HCT116 (cell line): ENCODE measurements around the gene CXXC5. TPM values are rescaled to one million over a fixed set of nuclear protein-coding genes. Genes with fewer than 3 reads are reported as not detected.
A peak's percentile ranks its signal among the peaks of the same experiment; 100 is the strongest.

Experiments
- ATAC-seq: fragments of 200-7000 bp; cut with Tn5 transposase; 2 replicates; pipeline ENCODE4 v1.9.1; 2020; ENCODE audit warnings: mild to moderate bottlenecking, moderate library complexity
- BruUV-seq: library from RNA; stranded (reverse); fragments of 400-500 nt; replicated peaks from 2 replicates; lab custom pipeline; 2021; lab: Mats Ljungman, UMichigan
- CTCF ChIA-PET: fragments of 300-600 bp; sonication (Branson Sonifier 250); formaldehyde crosslinking; loops from one replicate; lab custom pipeline; 2021; ENCODE audit warnings: antibody characterized with exemption; lab: Charles Lee
- POLR2A ChIA-PET: fragments of 300-600, 350-600 bp; sonication (Branson Sonifier 250); formaldehyde crosslinking; loops from one replicate; lab custom pipeline; 2021; ENCODE audit warnings: antibody characterized with exemption; lab: Charles Lee
- RAD21 ChIA-PET, 2 experiments: fragments of 300-600 bp; sonication (Branson Sonifier 250); formaldehyde crosslinking; loops; one replicate each; lab custom pipeline; 2023; ENCODE audit warnings: low total read pairs in 2 of 2; ENCODE audit not compliant: uncharacterized antibody in 2 of 2, unreplicated experiment in 2 of 2, low non-redundant PET in 1 of 2; lab: Charles Lee
- DNase-seq: peaks from one replicate; pipeline ENCODE4 v3.0.0-alpha.2; 2010; ENCODE audit warnings: low read depth, low spot score
- H2AFZ ChIP-seq: fragments of 200-600 bp; shearing (Covaris generic), sonication (generic); 2 replicates; pipeline ENCODE4 v1.6.1; 2017; ENCODE audit warnings: low read depth, mixed run types, mixed read lengths, antibody characterized with exemption, low read length; ENCODE audit not compliant: poor library complexity, severe bottlenecking
- H3K27ac ChIP-seq: 2 replicates; pipeline ENCODE4 v1.5.1; 2012; ENCODE audit warnings: low read depth, low read length
- H3K27me3 ChIP-seq: fragments of 200-600 bp; sonication (generic); 2 replicates; pipeline ENCODE4 v1.6.1; 2016; ENCODE audit warnings: mixed run types, low read length, mixed read lengths; ENCODE audit not compliant: insufficient read depth
- H3K36me3 ChIP-seq, 2 experiments: fragments of 200-500 bp in 1 of 2; fragments of 200-600 bp in 1 of 2; sonication (Bioruptor generic) in 1 of 2; sonication (generic) in 1 of 2; 2 replicates each; pipeline versions ENCODE4 v1.5.1 to v1.6.1; 2014 to 2016; ENCODE audit warnings: low read length in 2 of 2, inconsistent platforms in 1 of 2, mixed read lengths in 1 of 2, mixed run types in 1 of 2; ENCODE audit not compliant: insufficient read depth in 2 of 2, control insufficient read depth in 1 of 2
- H3K4me1 ChIP-seq, 2 experiments: fragments of 200-600 bp in 1 of 2; sonication (generic) in 1 of 2; 2 replicates each; pipeline versions ENCODE4 v1.5.1 to v1.6.1; 2012 to 2017; ENCODE audit warnings: low read length in 2 of 2, inconsistent platforms in 1 of 2, mild to moderate bottlenecking in 1 of 2, mixed read lengths in 1 of 2, mixed run types in 1 of 2, moderate library complexity in 1 of 2; ENCODE audit not compliant: insufficient read depth in 2 of 2, control insufficient read depth in 1 of 2
- H3K4me2 ChIP-seq: fragments of 200-600 bp; sonication (generic); 2 replicates; pipeline ENCODE4 v1.6.1; 2017; ENCODE audit warnings: mixed run types, low read length, mixed read lengths
- H3K4me3 ChIP-seq, 2 experiments: fragments of 200-600 bp in 1 of 2; sonication (generic) in 1 of 2; replicated peaks in 1 of 2; 2 replicates each; pipeline ENCODE4 v1.5.1; 2011 to 2016; ENCODE audit warnings: low read length in 2 of 2, control low read depth in 1 of 2, low read depth in 1 of 2, mild to moderate bottlenecking in 1 of 2, mixed read lengths in 1 of 2, mixed run types in 1 of 2
- H3K79me2 ChIP-seq: fragments of 200-600 bp; sonication (generic); 2 replicates; pipeline ENCODE4 v1.6.1; 2017; ENCODE audit warnings: mild to moderate bottlenecking, mixed run types, low read length, moderate library complexity, mixed read lengths; ENCODE audit not compliant: insufficient read depth
- H3K9ac ChIP-seq: fragments of 200-600 bp; sonication (generic); 2 replicates; pipeline ENCODE4 v1.6.1; 2016; ENCODE audit warnings: low read length, mixed read lengths
- H3K9me2 ChIP-seq: fragments of 200-600 bp; sonication (generic), shearing (Covaris generic); 2 replicates; pipeline ENCODE4 v1.6.1; 2017; ENCODE audit warnings: mixed run types, mild to moderate bottlenecking, moderate library complexity; ENCODE audit not compliant: insufficient read depth
- H3K9me3 ChIP-seq, 2 experiments: fragments of 200-500 bp in 1 of 2; fragments of 200-600 bp in 1 of 2; sonication (Bioruptor generic) in 1 of 2; sonication (generic) in 1 of 2; 2 replicates each; pipeline ENCODE4 v1.6.1; 2014 to 2017; ENCODE audit warnings: low read length in 2 of 2, mixed read lengths in 2 of 2, inconsistent platforms in 1 of 2, low read depth in 1 of 2, mild to moderate bottlenecking in 1 of 2, mixed run types in 1 of 2, moderate library complexity in 1 of 2; ENCODE audit not compliant: control insufficient read depth in 1 of 2, insufficient read depth in 1 of 2
- H4K20me1 ChIP-seq: fragments of 200-600 bp; sonication (generic), shearing (Covaris generic); 2 replicates; pipeline ENCODE4 v1.6.1; 2017; ENCODE audit warnings: mixed run types, mild to moderate bottlenecking, moderate library complexity; ENCODE audit not compliant: insufficient read depth
- ATF3 ChIP-seq: IDR thresholded peaks from 2 replicates; pipeline ENCODE4 v1.6.1; 2012
- CEBPB ChIP-seq: IDR thresholded peaks from 2 replicates; pipeline ENCODE4 v1.6.1; 2012; ENCODE audit warnings: low read depth
- EZH2 ChIP-seq: fragments of 200-600 bp; sonication (generic); IDR thresholded peaks from 2 replicates; pipeline ENCODE4 v1.6.1; 2017; ENCODE audit warnings: antibody characterized with exemption, mixed run types
- EZH2phosphoT487 ChIP-seq: fragments of 200-600 bp; IDR thresholded peaks from 2 replicates; pipeline ENCODE4 v1.6.1; 2018; ENCODE audit warnings: antibody characterized with exemption, borderline replicate concordance
- FOSL1 ChIP-seq: IDR thresholded peaks from 2 replicates; pipeline ENCODE4 v1.6.1; 2012; ENCODE audit warnings: low read depth
- MAX ChIP-seq: IDR thresholded peaks from 2 replicates; pipeline ENCODE4 v1.6.1; 2012
- POLR2AphosphoS5 ChIP-seq: IDR thresholded peaks from 2 replicates; pipeline ENCODE4 v1.6.1; 2011; ENCODE audit warnings: mild to moderate bottlenecking, low read depth, low read length, moderate library complexity
- RAD21 ChIP-seq: IDR thresholded peaks from 2 replicates; pipeline ENCODE4 v1.6.1; 2012; ENCODE audit warnings: low read depth, mild to moderate bottlenecking
- SRF ChIP-seq: IDR thresholded peaks from 2 replicates; pipeline ENCODE4 v1.6.1; 2012; ENCODE audit warnings: low read depth
- intact Hi-C: fragments of 100-400 bp; cut with micrococcal nuclease; formaldehyde crosslinking; loops from 2 replicates; pipeline ENCODE4 v1.10.0; 2022
- total RNA-seq: library from RNA; stranded (reverse); gene quantifications from one replicate; pipeline ENCODE4 v1.2.1, GENCODE V29; 2021; ENCODE audit not compliant: unreplicated experiment
- TF ChIP-seq, protein P1 (sequence below): IDR thresholded peaks from 2 replicates; pipeline ENCODE4 v1.6.1; 2012; ENCODE audit warnings: low read depth
- TF ChIP-seq, protein P2 (sequence below), 3 experiments: fragments of 200-600 bp in 1 of 3; sonication (generic) in 1 of 3; IDR thresholded peaks in 2 of 3; conservative IDR thresholded peaks in 1 of 3; 2 replicates each; pipeline ENCODE4 v1.5.1; 2012 to 2017; ENCODE audit warnings: low read depth in 2 of 3, low read length in 2 of 3, antibody characterized with exemption in 1 of 3, borderline replicate concordance in 1 of 3, control low read depth in 1 of 3, mild to moderate bottlenecking in 1 of 3, mixed read lengths in 1 of 3, mixed run types in 1 of 3, moderate library complexity in 1 of 3; ENCODE audit not compliant: insufficient read depth in 1 of 3

The CXXC5 gene
- total RNA-seq, 1 experiment from 2014 or later = 43.1 TPM

GRCh38 chr5:139704748-139705147, 56.6 kb downstream of the CXXC5 start (continued):
- TF ChIP-seq EZH2phosphoT487 (no peak), RAD21 (no peak)

DNA sequence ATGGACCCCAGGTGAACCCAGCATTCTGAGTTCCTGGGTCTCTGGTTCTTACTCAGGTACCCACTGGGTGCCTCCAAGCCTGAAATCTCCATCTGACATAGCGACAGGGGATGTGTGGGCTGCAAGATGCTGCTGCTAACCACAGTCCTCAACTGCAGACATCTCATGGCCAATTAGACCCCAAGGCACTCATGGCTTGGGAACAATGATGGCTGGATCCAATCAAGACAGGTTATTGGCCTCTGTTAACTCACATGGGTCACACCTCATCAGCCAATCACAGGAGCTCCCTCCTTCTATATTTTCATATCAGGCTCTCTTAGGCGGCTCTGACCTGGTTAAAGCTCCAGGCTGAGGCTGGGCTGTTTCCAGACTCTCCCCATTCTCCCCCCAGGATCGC, 57.0 kb downstream of the CXXC5 start:
- Histone ChIP-seq H3K4me2 (no peak overlapping the region), H3K27me3 (no peaks in the 10 kb centered on the region), H4K20me1 (no peaks in the 10 kb centered on the region), H3K4me3 (no peak overlapping the region), H2AFZ (no peak overlapping the region), H3K27ac (no peak overlapping the region), H3K79me2 (no peaks in the 10 kb centered on the region), H3K9me3 (no peaks in the 10 kb centered on the region), H3K9ac (no peak overlapping the region), H3K36me3 (no peaks in the 10 kb centered on the region), H3K4me1 (peaks cover 24 to 34% of the 10 kb centered on the region in 2 experiments), H3K9me2 (no peaks in the 10 kb centered on the region)
- peak; percentile 48 for TF ChIP-seq MAX
- no peak for TF ChIP-seq ATF3
- ChIA-PET POLR2A (no interaction called here), CTCF (no interaction called here), RAD21 (no interaction called here)
- intact Hi-C loops = no loop called here
- no TSS peak for BruUV-seq
- DNase-seq = no peak
- no peak for ATAC-seq

DNA sequence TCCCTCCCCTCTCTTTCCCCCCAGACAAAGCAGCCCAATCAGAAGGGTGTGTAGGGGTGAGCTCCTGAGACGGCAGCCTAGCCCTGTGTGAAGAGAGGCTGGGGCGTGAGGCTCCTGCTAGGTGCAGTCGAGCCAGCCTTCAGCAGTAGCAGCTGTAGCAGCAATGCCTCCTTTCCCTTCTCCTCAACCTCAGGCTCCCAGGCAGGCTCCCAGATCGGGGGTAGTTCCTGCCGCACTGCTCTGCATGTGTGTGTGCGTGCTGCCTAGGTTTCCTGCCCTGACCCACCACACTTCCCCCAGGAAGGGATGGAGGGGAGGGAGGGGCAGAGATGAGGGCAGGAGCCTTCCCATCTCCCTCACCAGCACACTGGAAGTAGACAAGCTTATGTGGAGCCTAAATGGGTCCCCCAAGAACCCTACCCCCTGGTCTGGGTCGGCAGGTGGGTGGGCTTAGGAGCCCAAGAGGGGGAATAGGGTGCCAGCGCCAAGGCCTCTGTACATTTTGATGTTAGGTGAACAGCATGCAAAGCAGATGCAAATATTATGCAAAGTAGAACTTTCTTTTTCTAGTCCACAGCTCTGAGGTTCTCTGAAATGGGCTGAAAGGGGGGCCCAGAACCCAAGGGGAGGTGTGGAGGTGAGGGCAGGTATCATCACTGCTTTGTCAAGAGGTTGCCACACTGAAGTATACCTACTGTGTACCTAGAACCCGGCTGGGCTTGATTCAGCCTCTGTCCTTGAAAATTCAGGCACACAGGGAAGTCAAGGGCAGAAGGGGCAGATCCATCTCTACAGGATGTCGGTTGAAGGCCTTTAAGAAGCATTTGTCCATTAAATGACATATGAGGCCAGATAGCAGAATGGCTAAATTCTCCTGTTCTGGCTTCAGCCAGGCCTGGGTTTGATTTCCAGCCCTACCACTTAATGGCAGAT, 57.8 kb downstream of the CXXC5 start:
- no peaks in the 10 kb centered on the region for H3K9me2 ChIP-seq
- H3K79me2 ChIP-seq = no peaks in the 10 kb centered on the region
- ATAC-seq (no peak), DNase-seq (no peak)
- H2AFZ ChIP-seq = no peak overlapping the region
- intact Hi-C loops = no loop called here
- ChIA-PET RAD21 (no interaction called here), CTCF (no interaction called here), POLR2A (no interaction called here)
- no peaks in the 10 kb centered on the region for H3K36me3 ChIP-seq
- no peak overlapping the region for H3K27ac ChIP-seq
- H3K4me3 ChIP-seq = no peak overlapping the region
- H4K20me1 ChIP-seq = no peaks in the 10 kb centered on the region
- no peak overlapping the region for H3K4me2 ChIP-seq
- H3K27me3 ChIP-seq = no peaks in the 10 kb centered on the region
- no peaks in the 10 kb centered on the region for H3K9me3 ChIP-seq
- no peak overlapping the region for H3K9ac ChIP-seq
- peaks cover 31 to 35% of the 10 kb centered on the region in 2 experiments for H3K4me1 ChIP-seq
- BruUV-seq = no TSS peak
- TF ChIP-seq MAX (no peak), FOSL1 (no peak), CEBPB (no peak), POLR2AphosphoS5 (no peak), EZH2 (no peak), SRF (no peak)
- TF ChIP-seq, protein P1, sequence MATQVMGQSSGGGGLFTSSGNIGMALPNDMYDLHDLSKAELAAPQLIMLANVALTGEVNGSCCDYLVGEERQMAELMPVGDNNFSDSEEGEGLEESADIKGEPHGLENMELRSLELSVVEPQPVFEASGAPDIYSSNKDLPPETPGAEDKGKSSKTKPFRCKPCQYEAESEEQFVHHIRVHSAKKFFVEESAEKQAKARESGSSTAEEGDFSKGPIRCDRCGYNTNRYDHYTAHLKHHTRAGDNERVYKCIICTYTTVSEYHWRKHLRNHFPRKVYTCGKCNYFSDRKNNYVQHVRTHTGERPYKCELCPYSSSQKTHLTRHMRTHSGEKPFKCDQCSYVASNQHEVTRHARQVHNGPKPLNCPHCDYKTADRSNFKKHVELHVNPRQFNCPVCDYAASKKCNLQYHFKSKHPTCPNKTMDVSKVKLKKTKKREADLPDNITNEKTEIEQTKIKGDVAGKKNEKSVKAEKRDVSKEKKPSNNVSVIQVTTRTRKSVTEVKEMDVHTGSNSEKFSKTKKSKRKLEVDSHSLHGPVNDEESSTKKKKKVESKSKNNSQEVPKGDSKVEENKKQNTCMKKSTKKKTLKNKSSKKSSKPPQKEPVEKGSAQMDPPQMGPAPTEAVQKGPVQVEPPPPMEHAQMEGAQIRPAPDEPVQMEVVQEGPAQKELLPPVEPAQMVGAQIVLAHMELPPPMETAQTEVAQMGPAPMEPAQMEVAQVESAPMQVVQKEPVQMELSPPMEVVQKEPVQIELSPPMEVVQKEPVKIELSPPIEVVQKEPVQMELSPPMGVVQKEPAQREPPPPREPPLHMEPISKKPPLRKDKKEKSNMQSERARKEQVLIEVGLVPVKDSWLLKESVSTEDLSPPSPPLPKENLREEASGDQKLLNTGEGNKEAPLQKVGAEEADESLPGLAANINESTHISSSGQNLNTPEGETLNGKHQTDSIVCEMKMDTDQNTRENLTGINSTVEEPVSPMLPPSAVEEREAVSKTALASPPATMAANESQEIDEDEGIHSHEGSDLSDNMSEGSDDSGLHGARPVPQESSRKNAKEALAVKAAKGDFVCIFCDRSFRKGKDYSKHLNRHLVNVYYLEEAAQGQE = no peak
- TF ChIP-seq, protein P2, sequence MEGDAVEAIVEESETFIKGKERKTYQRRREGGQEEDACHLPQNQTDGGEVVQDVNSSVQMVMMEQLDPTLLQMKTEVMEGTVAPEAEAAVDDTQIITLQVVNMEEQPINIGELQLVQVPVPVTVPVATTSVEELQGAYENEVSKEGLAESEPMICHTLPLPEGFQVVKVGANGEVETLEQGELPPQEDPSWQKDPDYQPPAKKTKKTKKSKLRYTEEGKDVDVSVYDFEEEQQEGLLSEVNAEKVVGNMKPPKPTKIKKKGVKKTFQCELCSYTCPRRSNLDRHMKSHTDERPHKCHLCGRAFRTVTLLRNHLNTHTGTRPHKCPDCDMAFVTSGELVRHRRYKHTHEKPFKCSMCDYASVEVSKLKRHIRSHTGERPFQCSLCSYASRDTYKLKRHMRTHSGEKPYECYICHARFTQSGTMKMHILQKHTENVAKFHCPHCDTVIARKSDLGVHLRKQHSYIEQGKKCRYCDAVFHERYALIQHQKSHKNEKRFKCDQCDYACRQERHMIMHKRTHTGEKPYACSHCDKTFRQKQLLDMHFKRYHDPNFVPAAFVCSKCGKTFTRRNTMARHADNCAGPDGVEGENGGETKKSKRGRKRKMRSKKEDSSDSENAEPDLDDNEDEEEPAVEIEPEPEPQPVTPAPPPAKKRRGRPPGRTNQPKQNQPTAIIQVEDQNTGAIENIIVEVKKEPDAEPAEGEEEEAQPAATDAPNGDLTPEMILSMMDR (IDR thresholded peaks at IDR 0.05 in 2 of 3, conservative IDR thresholded peaks at IDR 0.05 in 1 of 3; ENCODE audit: borderline replicate concordance in 1 of 3, insufficient read depth in 1 of 3, low read depth in 2 of 3, low read length in 2 of 3) = no peak
